ENCODE measurements around the gene NELL2. TPM values are rescaled to one million over a fixed set of nuclear protein-coding genes. Genes with fewer than 3 reads are reported as not detected.

Gene NELL2
- total RNA-seq, 1 experiment from 2014 or later: 0.80 TPM

GRCh38 chr12:44653861-44654527 lies 222.1 kb downstream of the NELL2 start:
- peaks cover 9% of the 10 kb centered on the region; the same call in 1 of the 2 replicates for H3K27me3 ChIP-seq (ENCODE audit: low read length)
- no peak overlapping the region for H2AFZ ChIP-seq (ENCODE audit: low read length)
- no peak overlapping the region for H3K4me3 ChIP-seq (ENCODE audit: low read length)
- H3K9ac ChIP-seq (ENCODE audit: low read length): no peak overlapping the region
- no TSS peak for BruUV-seq (replicated peaks)
- CTCF ChIA-PET: no interaction called here
- no peaks in the 10 kb centered on the region for H3F3A ChIP-seq (ENCODE audit: low read length, unreplicated experiment)
- no peaks in the 10 kb centered on the region for H3K4me1 ChIP-seq (ENCODE audit: insufficient read depth, low read length)
- H3K9me3 ChIP-seq (ENCODE audit: low read length): no peaks in the 10 kb centered on the region
- no peaks in the 10 kb centered on the region for H3K79me2 ChIP-seq (ENCODE audit: low read length)
- DNase-seq: no peak
- intact Hi-C loops (cut with micrococcal nuclease): no loop called here
- no peak for ATAC-seq
- H4K20me1 ChIP-seq (ENCODE audit: low read length): no peaks in the 10 kb centered on the region
- no peaks in the 10 kb centered on the region for H3K9me2 ChIP-seq (replicated peaks; ENCODE audit: low read length)
- H3K27ac ChIP-seq (ENCODE audit: low read length): no peak overlapping the region
- TF ChIP-seq EZH2 (IDR thresholded peaks at IDR 0.05; ENCODE audit: low read length, unreplicated experiment) (no peak), EZH2phosphoT487 (IDR thresholded peaks at IDR 0.05; ENCODE audit: borderline replicate concordance, low read length) (no peak)
- TF ChIP-seq, protein P1, sequence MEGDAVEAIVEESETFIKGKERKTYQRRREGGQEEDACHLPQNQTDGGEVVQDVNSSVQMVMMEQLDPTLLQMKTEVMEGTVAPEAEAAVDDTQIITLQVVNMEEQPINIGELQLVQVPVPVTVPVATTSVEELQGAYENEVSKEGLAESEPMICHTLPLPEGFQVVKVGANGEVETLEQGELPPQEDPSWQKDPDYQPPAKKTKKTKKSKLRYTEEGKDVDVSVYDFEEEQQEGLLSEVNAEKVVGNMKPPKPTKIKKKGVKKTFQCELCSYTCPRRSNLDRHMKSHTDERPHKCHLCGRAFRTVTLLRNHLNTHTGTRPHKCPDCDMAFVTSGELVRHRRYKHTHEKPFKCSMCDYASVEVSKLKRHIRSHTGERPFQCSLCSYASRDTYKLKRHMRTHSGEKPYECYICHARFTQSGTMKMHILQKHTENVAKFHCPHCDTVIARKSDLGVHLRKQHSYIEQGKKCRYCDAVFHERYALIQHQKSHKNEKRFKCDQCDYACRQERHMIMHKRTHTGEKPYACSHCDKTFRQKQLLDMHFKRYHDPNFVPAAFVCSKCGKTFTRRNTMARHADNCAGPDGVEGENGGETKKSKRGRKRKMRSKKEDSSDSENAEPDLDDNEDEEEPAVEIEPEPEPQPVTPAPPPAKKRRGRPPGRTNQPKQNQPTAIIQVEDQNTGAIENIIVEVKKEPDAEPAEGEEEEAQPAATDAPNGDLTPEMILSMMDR (conservative IDR thresholded peaks at IDR 0.05; ENCODE audit: low read depth, low read length): no peak
- H3K36me3 ChIP-seq (ENCODE audit: low read depth, low read length): no peaks in the 10 kb centered on the region
- POLR2A ChIA-PET (ENCODE audit: unreplicated experiment): no interaction called here
- no peak overlapping the region for H3K4me2 ChIP-seq (ENCODE audit: low read length)

DNA sequence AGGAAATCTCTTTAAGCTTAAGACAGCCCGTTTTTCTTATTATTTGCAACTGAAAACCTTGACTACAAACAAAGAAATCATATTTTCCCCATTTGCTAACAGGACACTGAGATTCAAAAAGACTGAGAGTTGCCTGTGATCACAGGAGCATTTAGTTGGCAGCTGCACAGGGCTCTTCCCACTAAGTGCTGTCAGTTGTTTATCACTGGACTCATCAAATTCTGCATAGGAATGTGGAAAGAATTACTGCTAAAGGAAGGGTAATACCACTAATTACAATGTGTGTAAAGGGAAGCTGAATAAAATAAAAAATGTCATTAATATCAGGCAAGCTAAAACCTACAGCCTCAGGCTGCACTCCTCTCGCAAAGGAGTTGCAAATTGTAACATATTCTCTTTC lies 226.4 kb downstream of the NELL2 start:
- DNase-seq: no peak
- ChIA-PET POLR2A (ENCODE audit: unreplicated experiment) (no interaction called here), CTCF (no interaction called here)
- H2AFZ ChIP-seq (ENCODE audit: low read length): no peak overlapping the region
- no peaks in the 10 kb centered on the region for H3K9me2 ChIP-seq (replicated peaks; ENCODE audit: low read length)
- no peak overlapping the region for H3K9ac ChIP-seq (ENCODE audit: low read length)
- H3K36me3 ChIP-seq (ENCODE audit: low read depth, low read length): no peaks in the 10 kb centered on the region
- no TSS peak for BruUV-seq (replicated peaks)
- ATAC-seq: no peak
- no peak overlapping the region for H3K4me3 ChIP-seq (ENCODE audit: low read length)
- intact Hi-C loops (cut with micrococcal nuclease): no loop called here
- peaks cover 9% of the 10 kb centered on the region for H3K27me3 ChIP-seq (ENCODE audit: low read length)
- no peaks in the 10 kb centered on the region for H4K20me1 ChIP-seq (ENCODE audit: low read length)
- H3F3A ChIP-seq (ENCODE audit: low read length, unreplicated experiment): no peaks in the 10 kb centered on the region
- H3K79me2 ChIP-seq (ENCODE audit: low read length): no peaks in the 10 kb centered on the region
- TF ChIP-seq, protein P1 (conservative IDR thresholded peaks at IDR 0.05; ENCODE audit: low read depth, low read length): no peak
- no peak for TF ChIP-seq EZH2phosphoT487 (IDR thresholded peaks at IDR 0.05; ENCODE audit: borderline replicate concordance, low read length)
- TF ChIP-seq EZH2 (IDR thresholded peaks at IDR 0.05; ENCODE audit: low read length, unreplicated experiment): no peak
- no peaks in the 10 kb centered on the region for H3K4me1 ChIP-seq (ENCODE audit: insufficient read depth, low read length)
- H3K27ac ChIP-seq (ENCODE audit: low read length): no peak overlapping the region
- no peaks in the 10 kb centered on the region for H3K9me3 ChIP-seq (ENCODE audit: low read length)
- no peak overlapping the region for H3K4me2 ChIP-seq (ENCODE audit: low read length)

GRCh38 chr12:44647917-44648690 lies 228.0 kb downstream of the NELL2 start:
- Histone ChIP-seq H3K4me2 (ENCODE audit: low read length) (no peak overlapping the region), H3K27ac (ENCODE audit: low read length) (no peak overlapping the region), H3F3A (ENCODE audit: low read length, unreplicated experiment) (no peaks in the 10 kb centered on the region), H4K20me1 (ENCODE audit: low read length) (no peaks in the 10 kb centered on the region), H2AFZ (ENCODE audit: low read length) (no peak overlapping the region), H3K4me1 (ENCODE audit: insufficient read depth, low read length) (no peaks in the 10 kb centered on the region), H3K36me3 (ENCODE audit: low read depth, low read length) (no peaks in the 10 kb centered on the region), H3K9me2 (replicated peaks; ENCODE audit: low read length) (no peaks in the 10 kb centered on the region), H3K9ac (ENCODE audit: low read length) (no peak overlapping the region), H3K79me2 (ENCODE audit: low read length) (no peaks in the 10 kb centered on the region), H3K4me3 (ENCODE audit: low read length) (no peak overlapping the region), H3K9me3 (ENCODE audit: low read length) (no peaks in the 10 kb centered on the region), H3K27me3 (ENCODE audit: low read length) (peaks cover 13% of the 10 kb centered on the region)
- no TSS peak for BruUV-seq (replicated peaks)
- DNase-seq (no peak), ATAC-seq (no peak)
- intact Hi-C loops (cut with micrococcal nuclease): no loop called here
- POLR2A ChIA-PET (ENCODE audit: unreplicated experiment): no interaction called here
- no peak for TF ChIP-seq EZH2phosphoT487 (IDR thresholded peaks at IDR 0.05; ENCODE audit: borderline replicate concordance, low read length)
- CTCF ChIA-PET: no interaction called here
